Measurements from ENCODE around the gene OVCA2. TPM values are rescaled to one million over a fixed set of nuclear protein-coding genes. Genes with fewer than 3 reads are reported as not detected.

The OVCA2 gene
- total RNA-seq, 1 experiment from 2014 or later: 24.6 TPM

- Histone ChIP-seq H3K4me1 (ENCODE audit: insufficient read depth, low read length) (peaks cover 5% of the 10 kb centered on the region; the same call in 1 of the 2 replicates), H3K27ac (ENCODE audit: insufficient read length, low read depth, low read length) (no peak overlapping the region), H3K9ac (ENCODE audit: extremely low read depth, insufficient read length, low read length) (no peak overlapping the region), H2BK120ac (ENCODE audit: low read depth, low read length, poor library complexity, severe bottlenecking) (no peak overlapping the region), H2BK5ac (ENCODE audit: insufficient read length, low read length) (no peak overlapping the region), H4K8ac (replicated peaks; ENCODE audit: insufficient read length, low read depth, low read length) (no peak overlapping the region), H4K5ac (ENCODE audit: insufficient read length, low read depth, low read length) (no peak overlapping the region), H3K4me2 (ENCODE audit: insufficient read depth, insufficient read length, low read length) (no peak overlapping the region), H3K56ac (ENCODE audit: insufficient read length, low read depth, low read length) (no peak overlapping the region), H2BK20ac (ENCODE audit: low read depth, low read length, poor library complexity, severe bottlenecking) (no peak overlapping the region), H3K14ac (ENCODE audit: insufficient read depth, low read length) (no peak overlapping the region), H3K4ac (ENCODE audit: low read depth, low read length) (no peak overlapping the region), H3K23ac (ENCODE audit: insufficient read length, low read depth, low read length) (no peak overlapping the region), H3K9me3 (ENCODE audit: control insufficient read depth, low read depth, low read length) (no peaks in the 10 kb centered on the region), H2AK5ac (ENCODE audit: insufficient read length, low read length) (no peak overlapping the region), H3K79me2 (ENCODE audit: insufficient read depth, low read length) (no peaks in the 10 kb centered on the region), H2AFZ (ENCODE audit: low read length) (no peak overlapping the region), H3K79me1 (ENCODE audit: insufficient read depth, low read depth, low read length, poor library complexity, severe bottlenecking) (no peaks in the 10 kb centered on the region), H2BK12ac (ENCODE audit: insufficient read length, low read depth, low read length) (no peak overlapping the region), H4K91ac (ENCODE audit: insufficient read length, low read depth, low read length) (no peak overlapping the region), H3K27me3 (ENCODE audit: insufficient read depth, low read length) (peaks cover 3% of the 10 kb centered on the region; the same call in 1 of the 2 replicates), H4K20me1 (ENCODE audit: control insufficient read depth, insufficient read depth, insufficient read length) (peaks cover 2% of the 10 kb centered on the region), H2BK15ac (ENCODE audit: low read depth, low read length) (no peak overlapping the region), H3K18ac (ENCODE audit: insufficient read length, low read depth, low read length) (no peak overlapping the region), H3K23me2 (ENCODE audit: insufficient read length, low read depth, low read length, poor library complexity, severe bottlenecking) (no peaks in the 10 kb centered on the region), H3T11ph (ENCODE audit: low read length) (no peak overlapping the region)
- DNase-seq: no peak
- no peak overlapping the region for H3K4me3 Mint-ChIP-seq
- peaks cover 35 to 54% of the 10 kb centered on the region in 2 experiments for H3K4me1 Mint-ChIP-seq
- no peak for TF ChIP-seq CTCF (conservative IDR thresholded peaks at IDR 0.05)
- H3K27ac Mint-ChIP-seq: no peak overlapping the region; a peak in 1 of 7 replicates
- peaks cover 3 to 48% (median 27%) of the 10 kb centered on the region in 3 experiments for H3K36me3 Mint-ChIP-seq (ENCODE audit: insufficient read depth in 1 of 3, low read depth in 3 of 3)
- peaks cover 14% of the 10 kb centered on the region for H3K27me3 Mint-ChIP-seq (ENCODE audit: low read depth)
- no CpG with 5 or more reads among the region's 6 CpGs for WGBS (ENCODE audit: extremely low coverage, insufficient read length, low lambda C conversion rate)
- no peaks in the 10 kb centered on the region for H3K9me3 Mint-ChIP-seq
These were observed 22.7 kb downstream of the OVCA2 start for GRCh38 chr17:2064520-2064971.

Measured in H9 (cell line).